22Rv1 (cell line): ENCODE results near the gene MXRA7.

ENCODE experiments used
- H3K27ac ChIP-seq: fragments of 450-650 bp; 2 replicates; pipeline ENCODE4 v1.5.1; 2017
- CTCF ChIP-seq: fragments of 450-650 bp; IDR thresholded peaks from 2 replicates; pipeline ENCODE4 v1.5.1; 2017; ENCODE audit warnings: mild to moderate bottlenecking
- ZFX ChIP-seq: fragments of 450-650 bp; IDR thresholded peaks from 2 replicates; pipeline ENCODE4 v1.6.1; 2017; ENCODE audit warnings: antibody characterized with exemption, borderline replicate concordance

MXRA7 gene

GRCh38 chr17:76686538-76687297 lies 24.0 kb downstream of the MXRA7 start:
- TF ChIP-seq CTCF (no peak), ZFX (no peak)
- no peak overlapping the region for H3K27ac ChIP-seq

- TF ChIP-seq ZFX (no peak), CTCF (no peak)
Observed at GRCh38 chr17:76685846-76686245, 24.9 kb downstream of the MXRA7 start.

GRCh38 chr17:76685366-76685765 lies 25.4 kb downstream of the MXRA7 start:
- no peak overlapping the region for H3K27ac ChIP-seq
- TF ChIP-seq ZFX (no peak), CTCF (no peak)

More at GRCh38 chr17:76685846-76686245, 24.9 kb downstream of the MXRA7 start:
- no peak overlapping the region for H3K27ac ChIP-seq

GRCh38 chr17:76684756-76685155 lies 26.0 kb downstream of the MXRA7 start:
- TF ChIP-seq ZFX (no peak), CTCF (no peak)
- H3K27ac ChIP-seq: no peak overlapping the region

- H3K27ac ChIP-seq: no peak overlapping the region
- TF ChIP-seq ZFX: no peak
- TF ChIP-seq CTCF: no peak
Observed at GRCh38 chr17:76683921-76684745, 26.6 kb downstream of the MXRA7 start.

GRCh38 chr17:76683011-76683755 lies 27.6 kb downstream of the MXRA7 start:
- no peak for TF ChIP-seq CTCF
- no peak for TF ChIP-seq ZFX
- H3K27ac ChIP-seq: no peak overlapping the region

- H3K27ac ChIP-seq: no peak overlapping the region
Observed at GRCh38 chr17:76682296-76682695, 28.5 kb downstream of the MXRA7 start.

More at GRCh38 chr17:76682296-76682695, 28.5 kb downstream of the MXRA7 start:
- no peak for TF ChIP-seq CTCF
- no peak for TF ChIP-seq ZFX
